ENCODE measurements around the gene TRAF1.

The TRAF1 gene

DNA sequence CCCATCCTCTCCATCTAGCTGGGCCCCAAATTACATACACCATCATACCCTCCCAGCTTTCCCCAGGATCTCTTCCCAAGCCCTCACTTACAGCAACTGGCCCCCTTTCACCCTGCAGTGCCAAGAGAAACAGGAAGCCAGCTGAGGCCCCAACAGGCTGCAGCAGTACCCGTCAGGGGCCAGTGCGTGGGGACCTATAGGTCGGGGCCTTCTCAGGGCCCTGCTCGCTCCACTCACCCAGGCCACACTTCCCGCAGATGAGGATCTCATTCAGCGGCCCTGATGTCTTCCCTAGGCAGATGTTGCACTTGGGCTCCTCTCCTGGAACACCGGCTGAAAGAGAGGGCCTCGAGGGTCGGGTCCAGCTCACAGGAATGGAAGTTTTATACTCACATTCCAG lies 56.4 kb downstream of the TRAF1 start:
- no peak overlapping the region for H3K4me3 ChIP-seq (ENCODE audit: low read depth, low read length)
- in situ Hi-C loops (cut with HindIII; ENCODE audit: low sequenced_read_pairs) = no loop called here
- DNase-seq (ENCODE audit: low read depth, low spot score) = no peak
- TF ChIP-seq, protein P1, sequence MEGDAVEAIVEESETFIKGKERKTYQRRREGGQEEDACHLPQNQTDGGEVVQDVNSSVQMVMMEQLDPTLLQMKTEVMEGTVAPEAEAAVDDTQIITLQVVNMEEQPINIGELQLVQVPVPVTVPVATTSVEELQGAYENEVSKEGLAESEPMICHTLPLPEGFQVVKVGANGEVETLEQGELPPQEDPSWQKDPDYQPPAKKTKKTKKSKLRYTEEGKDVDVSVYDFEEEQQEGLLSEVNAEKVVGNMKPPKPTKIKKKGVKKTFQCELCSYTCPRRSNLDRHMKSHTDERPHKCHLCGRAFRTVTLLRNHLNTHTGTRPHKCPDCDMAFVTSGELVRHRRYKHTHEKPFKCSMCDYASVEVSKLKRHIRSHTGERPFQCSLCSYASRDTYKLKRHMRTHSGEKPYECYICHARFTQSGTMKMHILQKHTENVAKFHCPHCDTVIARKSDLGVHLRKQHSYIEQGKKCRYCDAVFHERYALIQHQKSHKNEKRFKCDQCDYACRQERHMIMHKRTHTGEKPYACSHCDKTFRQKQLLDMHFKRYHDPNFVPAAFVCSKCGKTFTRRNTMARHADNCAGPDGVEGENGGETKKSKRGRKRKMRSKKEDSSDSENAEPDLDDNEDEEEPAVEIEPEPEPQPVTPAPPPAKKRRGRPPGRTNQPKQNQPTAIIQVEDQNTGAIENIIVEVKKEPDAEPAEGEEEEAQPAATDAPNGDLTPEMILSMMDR (IDR thresholded peaks at IDR 0.05; ENCODE audit: low read depth, low read length) = no peak

DNA sequence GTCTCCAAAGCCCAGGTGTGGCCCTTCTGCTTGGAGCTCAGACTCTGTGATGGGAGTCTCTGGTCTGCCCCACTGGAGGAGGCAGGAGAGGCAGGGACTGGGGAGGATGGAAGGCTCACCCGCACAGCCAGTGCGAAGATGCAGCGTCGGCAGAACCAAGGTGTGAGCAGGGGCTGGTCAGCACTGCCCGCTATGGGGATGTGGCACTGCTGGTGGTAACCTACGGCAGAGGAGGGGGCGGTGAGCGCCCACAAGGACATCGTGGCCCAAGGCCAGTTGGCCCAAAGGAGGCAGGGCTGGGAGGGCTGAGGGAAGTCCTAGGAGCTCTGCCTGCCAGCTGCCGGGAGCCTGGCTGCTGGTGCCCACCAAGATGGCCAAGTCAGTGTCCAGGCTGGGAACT lies 56.9 kb downstream of the TRAF1 start:
- H3K4me3 ChIP-seq (ENCODE audit: low read depth, low read length) = no peak overlapping the region
- DNase-seq (ENCODE audit: low read depth, low spot score) = no peak
- in situ Hi-C loops (cut with HindIII; ENCODE audit: low sequenced_read_pairs) = no loop called here
- TF ChIP-seq, protein P1 (IDR thresholded peaks at IDR 0.05; ENCODE audit: low read depth, low read length) = no peak

DNA sequence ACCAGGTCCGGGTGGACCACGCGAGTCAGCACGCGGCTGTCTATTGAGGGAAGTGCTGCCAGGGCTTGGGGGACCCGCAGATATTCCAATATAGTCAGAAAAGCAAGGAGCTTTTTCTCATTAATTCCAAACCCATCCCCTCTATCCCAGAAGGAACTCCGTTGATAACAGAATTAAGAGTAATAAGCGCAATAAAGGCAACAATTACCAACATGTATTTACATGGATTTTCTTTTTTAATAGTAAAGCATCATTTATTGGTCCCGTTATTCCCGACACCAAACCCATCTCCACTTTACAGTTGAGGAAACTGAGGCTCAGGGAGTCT lies 57.3 kb downstream of the TRAF1 start:
- TF ChIP-seq, protein P1 (IDR thresholded peaks at IDR 0.05; ENCODE audit: low read depth, low read length) = no peak
- in situ Hi-C loops (cut with HindIII; ENCODE audit: low sequenced_read_pairs) = no loop called here
- no peak for DNase-seq (ENCODE audit: low read depth, low spot score)
- H3K4me3 ChIP-seq (ENCODE audit: low read depth, low read length) = peak overlapping the region; percentile 37

DNA sequence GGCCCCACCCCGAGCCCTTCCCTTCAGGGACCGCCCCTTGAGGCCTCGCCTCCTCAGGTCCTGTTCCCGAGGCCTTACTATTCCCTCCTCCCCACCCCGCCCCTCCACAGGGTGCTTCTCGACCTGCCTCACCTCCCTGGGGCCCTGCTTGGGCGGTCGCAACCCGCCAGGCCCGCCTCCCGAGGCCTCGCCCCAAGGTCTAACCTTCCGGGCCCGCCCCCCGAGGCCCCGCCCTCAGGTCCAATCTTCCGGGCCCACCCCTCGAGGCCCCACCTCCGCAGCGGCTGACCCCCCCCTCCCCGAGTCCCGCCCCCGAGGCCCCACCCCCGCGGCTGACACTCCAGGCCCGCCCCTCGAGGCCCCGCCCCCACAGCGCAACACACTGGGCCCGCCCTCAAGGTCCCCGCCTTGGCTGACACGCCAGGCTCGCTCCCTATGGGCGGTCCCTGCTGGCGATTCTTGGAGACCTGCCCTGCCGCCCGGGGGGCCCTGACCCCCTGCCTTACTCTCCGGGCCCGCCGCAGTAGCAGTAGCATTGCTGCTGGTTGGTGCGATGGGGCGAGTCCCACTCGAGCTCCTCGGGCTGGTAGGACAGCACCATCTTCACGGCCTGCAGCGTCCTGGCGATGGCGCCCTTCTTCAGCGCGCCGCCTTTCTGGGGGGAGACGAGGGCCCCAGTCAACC lies 57.8 kb downstream of the TRAF1 start:
- in situ Hi-C loops (cut with HindIII; ENCODE audit: low sequenced_read_pairs) = no loop called here
- TF ChIP-seq, protein P1 (IDR thresholded peaks at IDR 0.05; ENCODE audit: low read depth, low read length) = peak; percentile 59
- peak overlapping the region; percentile 37 for H3K4me3 ChIP-seq (ENCODE audit: low read depth, low read length)
- peak; percentile 96 for DNase-seq (ENCODE audit: low read depth, low spot score)

DNA sequence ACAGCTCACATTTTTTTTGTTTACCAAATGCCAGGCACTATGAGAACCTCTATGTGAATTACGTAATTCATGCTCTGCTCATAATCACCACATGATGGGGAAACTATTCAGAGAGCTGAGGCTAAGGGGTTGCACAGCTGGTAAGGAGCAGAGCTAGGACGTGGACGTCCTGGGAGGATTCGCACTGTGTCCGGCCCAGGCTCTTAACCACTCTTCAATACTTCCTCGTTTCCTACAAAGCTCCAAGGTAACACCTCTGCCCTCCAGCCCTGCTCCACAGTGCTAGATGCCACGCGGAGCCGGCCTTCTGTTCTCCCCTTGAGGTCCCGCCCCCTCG lies 58.3 kb downstream of the TRAF1 start:
- H3K4me3 ChIP-seq (ENCODE audit: low read depth, low read length) = peak overlapping the region; percentile 25
- TF ChIP-seq, protein P1 (IDR thresholded peaks at IDR 0.05; ENCODE audit: low read depth, low read length) = no peak
- in situ Hi-C loops (cut with HindIII; ENCODE audit: low sequenced_read_pairs) = no loop called here
- no peak for DNase-seq (ENCODE audit: low read depth, low spot score)

DNA sequence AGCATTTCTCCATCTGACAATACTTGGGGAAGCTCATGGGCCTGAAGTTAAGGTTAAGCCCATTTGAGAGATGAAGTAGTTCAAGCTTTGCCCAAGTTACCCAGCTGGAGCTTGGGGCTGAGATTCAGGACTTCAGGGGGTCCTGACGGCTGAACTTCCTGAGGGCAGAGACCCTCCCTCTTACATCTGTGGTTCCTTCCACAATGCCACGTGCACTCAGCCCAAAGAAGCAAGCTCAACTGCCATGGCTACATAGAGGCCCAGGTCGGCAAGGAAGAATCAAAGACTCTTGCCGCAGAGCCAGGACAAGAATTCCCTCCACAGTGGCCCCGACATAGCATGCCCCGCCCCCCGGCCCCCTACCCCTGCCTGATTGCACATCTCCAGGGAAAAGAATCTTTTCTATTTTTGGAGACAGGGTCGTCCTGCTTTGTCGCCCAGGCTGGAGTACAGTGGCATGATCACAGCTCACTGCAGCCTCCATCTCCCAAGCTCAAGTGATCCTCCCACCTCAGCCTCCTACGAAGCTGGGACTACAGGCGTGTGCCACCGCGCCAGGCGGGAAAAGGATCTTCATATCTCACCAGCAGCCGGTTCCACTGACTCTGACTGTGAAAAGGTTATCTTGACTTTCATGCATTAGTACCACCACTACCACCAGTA lies 58.8 kb downstream of the TRAF1 start:
- in situ Hi-C loops (cut with HindIII; ENCODE audit: low sequenced_read_pairs) = no loop called here
- no peak for DNase-seq (ENCODE audit: low read depth, low spot score)
- no peak overlapping the region for H3K4me3 ChIP-seq (ENCODE audit: low read depth, low read length)
- TF ChIP-seq, protein P1 (IDR thresholded peaks at IDR 0.05; ENCODE audit: low read depth, low read length) = no peak

Data from astrocyte of the spinal cord (primary cell).